CD14-positive monocyte (primary cell): ENCODE data around the gene SH3RF1. TPM values are rescaled to one million over a fixed set of nuclear protein-coding genes. Genes with fewer than 3 reads are reported as not detected.

Source experiments
- DNase-seq, 3 donors: peaks; one replicate each; pipeline ENCODE4 v3.0.0-alpha.2; 2011 to 2022
- H2AFZ ChIP-seq: 2 replicates; pipeline ENCODE4 v1.6.0; 2012; ENCODE audit warnings: mild to moderate bottlenecking, low read depth, low read length, inconsistent platforms; ENCODE audit not compliant: insufficient read depth, poor library complexity, severe bottlenecking
- H3K27ac ChIP-seq, 2 donors: 1 replicate in 1 of 2; 2 replicates in 1 of 2; pipeline ENCODE4 v1.5.1; 2012 to 2013; ENCODE audit warnings: low read length in 2 of 2, control low read depth in 1 of 2, inconsistent platforms in 1 of 2, low read depth in 1 of 2, mild to moderate bottlenecking in 1 of 2
- H3K27me3 ChIP-seq, 2 donors: one replicate each; pipeline versions ENCODE4 v1.6.0 to v1.6.1; 2011 to 2013; ENCODE audit warnings: low read length in 2 of 2; ENCODE audit not compliant: control insufficient read depth in 2 of 2, insufficient read depth in 2 of 2
- H3K36me3 ChIP-seq, 2 donors: replicated peaks in 1 of 2; 1 replicate in 1 of 2; 2 replicates in 1 of 2; pipeline versions ENCODE4 v1.5.1 to v1.6.1; 2012 to 2013; ENCODE audit warnings: low read length in 2 of 2, control low read depth in 1 of 2, inconsistent platforms in 1 of 2, mild to moderate bottlenecking in 1 of 2; ENCODE audit not compliant: insufficient read depth in 2 of 2, control insufficient read depth in 1 of 2
- H3K4me1 ChIP-seq, 2 donors: 1 replicate in 1 of 2; 2 replicates in 1 of 2; pipeline versions ENCODE4 v1.5.1 to v1.6.1; 2012 to 2013; ENCODE audit warnings: low read length in 2 of 2, control low read depth in 1 of 2, inconsistent platforms in 1 of 2, mild to moderate bottlenecking in 1 of 2, moderate library complexity in 1 of 2; ENCODE audit not compliant: insufficient read depth in 2 of 2, control insufficient read depth in 1 of 2
- H3K4me2 ChIP-seq: replicated peaks from 2 replicates; pipeline ENCODE3; 2012; ENCODE audit warnings: low read length, moderate library complexity, mild to moderate bottlenecking; ENCODE audit not compliant: poor library complexity, severe bottlenecking; ENCODE audit errors: extremely low read depth
- H3K4me3 ChIP-seq, 3 experiments: fragments of 200-600 bp in 1 of 3; sonication (generic) in 1 of 3; replicated peaks in 1 of 3; 1 replicate in 2 of 3; 2 replicates in 1 of 3; pipeline ENCODE4 v1.5.1; 2011 to 2013; ENCODE audit warnings: low read length in 3 of 3, mild to moderate bottlenecking in 3 of 3, control low read depth in 2 of 3, low read depth in 2 of 3, inconsistent platforms in 1 of 3, moderate library complexity in 1 of 3
- H3K79me2 ChIP-seq: 2 replicates; pipeline ENCODE4 v1.6.0; 2012; ENCODE audit warnings: mild to moderate bottlenecking, control low read depth, inconsistent platforms, low read length, moderate library complexity; ENCODE audit not compliant: insufficient read depth
- H3K9ac ChIP-seq: 2 replicates; pipeline ENCODE4 v1.6.0; 2017; ENCODE audit warnings: low read length, mild to moderate bottlenecking; ENCODE audit not compliant: insufficient read depth, poor library complexity, severe bottlenecking
- H3K9me3 ChIP-seq, 2 donors: replicated peaks in 1 of 2; 1 replicate in 1 of 2; 2 replicates in 1 of 2; pipeline versions ENCODE4 v1.5.1 to v1.6.1; 2012 to 2013; ENCODE audit warnings: low read length in 2 of 2, control low read depth in 1 of 2; ENCODE audit not compliant: control insufficient read depth in 1 of 2, insufficient read depth in 1 of 2
- H4K20me1 ChIP-seq: 2 replicates; pipeline ENCODE4 v1.6.0; 2012; ENCODE audit warnings: mild to moderate bottlenecking, low read length, control low read depth, moderate library complexity; ENCODE audit not compliant: insufficient read depth
- H3K27ac Mint-ChIP-seq, 7 donors: one replicate each; pipeline ENCODE4 v1.8.0; 2020; ENCODE audit warnings: mild to moderate bottlenecking in 7 of 7, mixed read lengths in 7 of 7, moderate library complexity in 6 of 7, inconsistent platforms in 2 of 7
- H3K27me3 Mint-ChIP-seq, 3 donors: one replicate each; pipeline ENCODE4 v1.8.0; 2021 to 2022; ENCODE audit warnings: low read depth in 3 of 3, mild to moderate bottlenecking in 3 of 3, mixed read lengths in 3 of 3, moderate library complexity in 3 of 3, inconsistent platforms in 1 of 3
- H3K36me3 Mint-ChIP-seq, 2 donors: one replicate each; pipeline ENCODE4 v1.8.0; 2020; ENCODE audit warnings: mixed read lengths in 2 of 2, inconsistent platforms in 1 of 2, mild to moderate bottlenecking in 1 of 2
- H3K4me1 Mint-ChIP-seq: one replicate; pipeline ENCODE4 v1.8.0; 2020; ENCODE audit warnings: mild to moderate bottlenecking, mixed read lengths
- H3K4me3 Mint-ChIP-seq, 2 donors: one replicate each; pipeline ENCODE4 v1.8.0; 2020; ENCODE audit warnings: mild to moderate bottlenecking in 2 of 2, mixed read lengths in 2 of 2, moderate library complexity in 1 of 2
- H3K9me3 Mint-ChIP-seq, 7 donors: one replicate each; pipeline ENCODE4 v1.8.0; 2020 to 2022; ENCODE audit warnings: mixed read lengths in 7 of 7, mild to moderate bottlenecking in 6 of 7, moderate library complexity in 6 of 7, inconsistent platforms in 2 of 7
- WGBS: methylation state at CpG from one replicate; pipeline ENCODE4 v1.1.5; 2013; ENCODE audit warnings: missing lambda C conversion rate; ENCODE audit not compliant: insufficient coverage; 5-methylcytosine and 5-hydroxymethylcytosine counted together
- intact Hi-C, 2 donors: fragments of 100-400 bp; cut with micrococcal nuclease; formaldehyde crosslinking; loops; one replicate each; pipeline versions ENCODE4 v1.15.0 to v1.15.1; 2023
- polyA plus RNA-seq, 3 donors: library from polyadenylated mRNA; depleted of rRNA in 1 of 3; unstranded in 2 of 3; stranded (reverse) in 1 of 3; fragments of 300-500 nt in 2 of 3; fragments of >200 nt in 1 of 3; fragmentation: Illumina TruSeq in 2 of 3; gene quantifications; 1 replicate in 2 of 3; 2 replicates in 1 of 3; pipeline ENCODE4 v1.2.3, GENCODE V29; 2012 to 2021
- TF ChIP-seq, protein P1 (sequence below): fragments of 200-600 bp; IDR thresholded peaks from one replicate; pipeline ENCODE4 v1.8.0; 2022; ENCODE audit warnings: antibody characterized with exemption, mild to moderate bottlenecking

Gene SH3RF1
- polyA plus RNA-seq, 3 donors = 3.1 to 4.7 (median 4.4) TPM

DNA sequence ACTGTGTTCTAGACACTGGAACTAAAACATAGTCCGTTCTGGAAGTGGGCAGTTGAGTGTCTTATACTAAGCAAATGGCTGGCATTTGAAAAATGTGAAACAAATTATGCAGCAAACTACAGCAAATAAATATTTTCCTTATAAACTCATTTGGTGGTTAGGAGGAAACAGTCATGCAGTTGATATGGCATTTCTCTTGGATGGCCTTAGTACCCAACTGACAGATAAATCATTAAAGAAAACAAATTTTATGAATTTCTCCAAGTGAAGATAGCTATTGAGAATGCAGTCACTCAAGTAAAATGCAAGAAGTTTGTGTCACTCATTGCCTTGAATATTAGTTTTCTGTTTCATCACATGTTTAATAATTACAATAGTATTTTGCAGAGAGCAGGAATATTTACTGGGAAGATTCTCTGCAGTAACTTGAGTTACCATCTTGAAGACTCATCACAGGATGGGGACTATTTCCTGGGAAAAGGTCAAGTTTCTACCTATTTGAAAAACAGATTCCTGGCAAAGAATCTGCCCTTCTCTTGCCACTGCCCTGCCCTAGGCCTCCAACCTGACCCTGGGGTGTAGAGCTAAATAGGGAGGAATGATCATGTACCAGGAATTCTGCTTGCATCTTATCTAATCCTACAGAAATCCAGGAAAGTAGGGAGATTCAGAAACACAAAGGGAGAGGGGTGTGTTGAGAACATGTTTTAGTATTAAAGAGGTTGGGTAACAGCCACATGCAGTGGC is 105.9 kb downstream of the SH3RF1 start:
- Histone ChIP-seq H4K20me1 (no peaks in the 10 kb centered on the region), H3K27ac (no peak overlapping the region), H3K4me2 (no peak overlapping the region), H3K36me3 (no peaks in the 10 kb centered on the region), H3K27me3 (no peaks in the 10 kb centered on the region), H3K9me3 (no peaks in the 10 kb centered on the region), H3K79me2 (peaks cover 3% of the 10 kb centered on the region), H3K4me3 (no peak overlapping the region), H3K9ac (no peak overlapping the region), H3K4me1 (no peaks in the 10 kb centered on the region), H2AFZ (no peak overlapping the region)
- no peak for DNase-seq
- H3K4me1 Mint-ChIP-seq = no peaks in the 10 kb centered on the region
- WGBS = no CpG with 5 or more reads among the region's 1 CpG
- no peak overlapping the region for H3K27ac Mint-ChIP-seq
- TF ChIP-seq, protein P1, sequence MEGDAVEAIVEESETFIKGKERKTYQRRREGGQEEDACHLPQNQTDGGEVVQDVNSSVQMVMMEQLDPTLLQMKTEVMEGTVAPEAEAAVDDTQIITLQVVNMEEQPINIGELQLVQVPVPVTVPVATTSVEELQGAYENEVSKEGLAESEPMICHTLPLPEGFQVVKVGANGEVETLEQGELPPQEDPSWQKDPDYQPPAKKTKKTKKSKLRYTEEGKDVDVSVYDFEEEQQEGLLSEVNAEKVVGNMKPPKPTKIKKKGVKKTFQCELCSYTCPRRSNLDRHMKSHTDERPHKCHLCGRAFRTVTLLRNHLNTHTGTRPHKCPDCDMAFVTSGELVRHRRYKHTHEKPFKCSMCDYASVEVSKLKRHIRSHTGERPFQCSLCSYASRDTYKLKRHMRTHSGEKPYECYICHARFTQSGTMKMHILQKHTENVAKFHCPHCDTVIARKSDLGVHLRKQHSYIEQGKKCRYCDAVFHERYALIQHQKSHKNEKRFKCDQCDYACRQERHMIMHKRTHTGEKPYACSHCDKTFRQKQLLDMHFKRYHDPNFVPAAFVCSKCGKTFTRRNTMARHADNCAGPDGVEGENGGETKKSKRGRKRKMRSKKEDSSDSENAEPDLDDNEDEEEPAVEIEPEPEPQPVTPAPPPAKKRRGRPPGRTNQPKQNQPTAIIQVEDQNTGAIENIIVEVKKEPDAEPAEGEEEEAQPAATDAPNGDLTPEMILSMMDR = no peak
- peaks cover 0 to 2% (median 0%) of the 10 kb centered on the region in 7 donors for H3K9me3 Mint-ChIP-seq
- H3K4me3 Mint-ChIP-seq = no peak overlapping the region
- peaks cover 5 to 6% of the 10 kb centered on the region in 2 donors for H3K36me3 Mint-ChIP-seq
- intact Hi-C loops = no loop called here
- H3K27me3 Mint-ChIP-seq = no peaks in the 10 kb centered on the region

- Histone ChIP-seq H4K20me1 (no peaks in the 10 kb centered on the region), H2AFZ (no peak overlapping the region), H3K27ac (no peak overlapping the region), H3K9me3 (no peaks in the 10 kb centered on the region), H3K4me3 (no peak overlapping the region), H3K79me2 (peaks cover 3% of the 10 kb centered on the region), H3K4me1 (no peaks in the 10 kb centered on the region), H3K36me3 (no peaks in the 10 kb centered on the region), H3K27me3 (no peaks in the 10 kb centered on the region), H3K4me2 (no peak overlapping the region), H3K9ac (no peak overlapping the region)
- Mint-ChIP-seq H3K4me3 (no peak overlapping the region), H3K27ac (no peak overlapping the region), H3K36me3 (peaks cover 5 to 6% of the 10 kb centered on the region in 2 donors), H3K27me3 (no peaks in the 10 kb centered on the region), H3K4me1 (no peaks in the 10 kb centered on the region), H3K9me3 (peaks cover 0 to 2% (median 0%) of the 10 kb centered on the region in 7 donors)
- intact Hi-C loops = no loop called here
- TF ChIP-seq, protein P1 = no peak
- DNase-seq = no peak
These were observed 106.6 kb downstream of the SH3RF1 start for GRCh38 chr4:169163947-169164668.
